HG02852 (cell line): ENCODE results near the gene SMAD6.
"Not testable (repeated sequence)": the region's sequence is repeated elsewhere in the genome, so short reads cannot be mapped to it uniquely, and the experiment has no call there.

Experiments used
- ATAC-seq: cut with Tn5 transposase; IDR thresholded peaks from one replicate; pipeline ENCODE4 v1.9.1; 2021; ENCODE audit warnings: mild to moderate bottlenecking, moderate library complexity; ENCODE audit not compliant: unreplicated experiment

Gene SMAD6

DNA sequence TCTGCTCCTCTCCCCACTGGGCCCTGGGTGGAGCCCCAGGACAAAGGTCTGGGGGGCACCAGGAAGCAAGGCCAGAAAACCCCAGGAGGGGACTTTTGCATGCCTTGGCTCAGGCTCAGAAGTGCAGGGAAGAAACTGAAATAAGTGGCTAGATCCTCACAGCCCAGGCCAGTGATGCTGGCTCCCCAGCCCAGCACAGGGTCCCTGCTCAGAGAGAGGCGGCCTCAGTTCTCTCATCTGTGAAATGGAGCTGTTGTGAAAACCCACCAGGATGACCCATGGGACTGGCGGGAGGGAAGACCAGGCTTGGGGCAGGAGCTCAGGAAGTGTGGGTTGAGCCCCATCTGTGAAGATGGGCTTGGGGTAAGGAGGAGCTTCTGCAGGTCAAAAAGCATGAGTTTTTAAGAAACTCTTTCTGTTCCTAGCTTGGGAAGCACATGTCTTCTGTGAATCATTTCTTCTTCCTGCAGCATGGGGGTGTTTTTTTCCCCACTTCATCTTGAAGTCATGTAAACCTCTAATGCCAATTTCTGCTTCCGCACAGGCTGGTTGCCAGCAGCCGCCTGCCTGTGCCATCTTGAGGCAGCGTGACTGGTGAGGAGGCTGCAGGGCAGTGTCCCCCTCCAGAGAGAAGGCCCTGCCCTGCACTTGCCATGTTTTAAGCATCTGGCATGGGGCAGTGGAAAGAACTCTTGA, 118.6 kb downstream of the SMAD6 start:
- no peak for ATAC-seq

DNA sequence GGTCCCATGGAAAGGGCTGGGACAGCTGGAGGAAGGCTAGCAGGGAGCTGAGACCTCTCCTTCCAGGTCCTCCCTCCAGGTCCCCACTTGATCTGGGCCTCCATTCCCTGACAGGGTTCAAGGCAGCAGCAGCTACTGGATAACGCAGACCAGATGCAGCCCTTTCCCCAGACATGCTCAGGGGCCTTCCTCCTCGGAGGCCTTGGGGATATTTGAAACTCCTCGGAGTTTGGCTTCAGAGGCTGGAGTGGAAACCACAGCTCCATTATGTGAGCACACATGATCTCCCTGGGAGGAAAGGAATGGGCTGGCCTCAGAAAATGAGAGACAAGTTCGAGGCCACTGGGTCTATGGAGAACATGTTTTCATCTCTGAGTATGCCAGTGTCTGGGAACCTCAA, 119.3 kb downstream of the SMAD6 start:
- no peak for ATAC-seq

DNA sequence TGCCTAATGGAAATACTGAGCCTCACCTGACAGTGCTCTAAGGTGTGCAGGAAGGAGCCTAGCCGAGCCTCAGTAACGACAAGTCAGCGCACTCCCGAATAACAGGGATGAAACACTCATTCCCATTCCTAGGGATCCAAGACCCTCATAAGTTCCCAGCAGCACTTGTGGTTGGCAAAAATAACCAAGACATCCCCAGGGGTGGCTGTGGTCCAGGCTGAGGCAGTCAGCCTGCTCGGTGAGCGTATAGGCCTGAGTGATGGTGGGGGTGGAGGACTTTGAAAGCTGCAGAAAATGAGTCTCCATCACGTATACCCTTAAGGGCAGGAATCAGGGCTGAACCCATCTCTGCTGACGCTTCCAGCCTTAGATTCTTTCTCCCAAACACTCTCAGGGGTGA, 120.1 kb downstream of the SMAD6 start:
- no peak for ATAC-seq

- ATAC-seq = no peak
These were observed 120.5 kb downstream of the SMAD6 start for GRCh38 chr15:66822576-66822975.

- ATAC-seq = no peak
These were observed 121.6 kb downstream of the SMAD6 start for GRCh38 chr15:66823601-66824000.

- no peak for ATAC-seq
These were observed 122.4 kb downstream of the SMAD6 start for GRCh38 chr15:66824424-66824823.

- no peak for ATAC-seq
These were observed 123.1 kb downstream of the SMAD6 start for GRCh38 chr15:66825139-66825538.

- no peak for ATAC-seq
These were observed 123.7 kb downstream of the SMAD6 start for GRCh38 chr15:66825731-66826130.

DNA sequence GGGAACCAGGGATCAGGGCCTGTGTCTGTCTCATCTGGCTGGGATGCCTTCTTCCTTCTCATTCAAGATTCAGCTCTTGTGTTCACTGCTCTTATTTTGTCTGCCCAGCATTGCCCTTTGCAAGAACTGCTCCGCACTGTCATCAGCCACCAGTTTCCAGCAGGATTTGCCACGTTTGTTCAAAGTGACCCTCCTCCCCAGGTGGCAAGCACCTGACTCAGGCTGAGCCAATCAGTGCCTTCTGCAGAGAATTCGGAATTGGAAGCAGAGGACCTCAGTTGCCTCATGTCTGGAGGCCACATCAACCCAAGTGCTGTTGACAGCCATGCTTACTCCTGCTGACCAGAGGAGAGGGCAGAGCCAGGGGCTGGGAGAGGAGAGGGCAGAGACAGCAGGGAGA, 124.5 kb downstream of the SMAD6 start:
- no peak for ATAC-seq

- no peak for ATAC-seq
These were observed 125.1 kb downstream of the SMAD6 start for GRCh38 chr15:66827039-66827697.

GRCh38 chr15:66827698-66828055, 125.6 kb downstream of the SMAD6 start:
- ATAC-seq = no peak

- not testable (repeated sequence) for ATAC-seq
These were observed 126.9 kb downstream of the SMAD6 start for GRCh38 chr15:66828817-66829541.

GRCh38 chr15:66829551-66830121, 127.6 kb downstream of the SMAD6 start:
- no peak for ATAC-seq

GRCh38 chr15:66830358-66830757, 128.3 kb downstream of the SMAD6 start:
- no peak for ATAC-seq

DNA sequence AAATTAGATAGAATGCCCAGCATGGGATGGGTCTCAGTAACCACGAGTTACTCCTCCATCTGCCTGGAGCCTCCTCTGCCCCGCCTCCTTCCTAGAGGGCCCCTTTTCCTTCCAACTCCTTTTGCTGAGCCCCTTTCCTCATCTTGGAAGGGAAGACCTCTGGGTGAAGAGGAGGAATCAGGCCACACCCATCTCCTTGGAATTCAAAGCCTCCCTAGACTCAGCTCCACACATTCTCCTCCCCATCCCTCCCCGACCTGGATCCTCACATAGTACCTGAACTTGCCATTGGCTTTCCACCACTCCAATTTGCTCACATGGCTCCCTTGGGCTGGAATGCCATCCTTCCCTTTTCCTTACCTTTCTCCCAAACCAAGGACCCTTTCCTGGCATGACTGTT, 128.8 kb downstream of the SMAD6 start:
- no peak for ATAC-seq

DNA sequence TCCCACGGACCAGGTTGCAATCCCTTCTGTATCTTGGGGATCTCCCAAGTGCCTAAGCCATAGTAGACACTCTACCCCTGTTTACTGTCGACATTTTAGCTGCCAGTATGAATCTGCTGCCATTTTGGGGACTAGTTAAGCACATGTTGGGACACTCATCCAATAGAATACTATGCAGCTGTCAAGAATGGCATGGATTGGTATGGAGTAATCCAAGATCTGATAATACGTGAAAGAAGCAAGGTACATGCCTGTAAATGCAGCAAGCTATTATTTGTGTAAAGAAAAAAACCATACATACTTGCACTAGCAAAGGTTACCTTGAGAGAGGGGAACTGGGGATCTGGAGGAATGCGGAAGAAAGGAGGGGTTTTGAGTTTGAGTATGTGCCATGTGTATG, 129.3 kb downstream of the SMAD6 start:
- ATAC-seq = no peak

DNA sequence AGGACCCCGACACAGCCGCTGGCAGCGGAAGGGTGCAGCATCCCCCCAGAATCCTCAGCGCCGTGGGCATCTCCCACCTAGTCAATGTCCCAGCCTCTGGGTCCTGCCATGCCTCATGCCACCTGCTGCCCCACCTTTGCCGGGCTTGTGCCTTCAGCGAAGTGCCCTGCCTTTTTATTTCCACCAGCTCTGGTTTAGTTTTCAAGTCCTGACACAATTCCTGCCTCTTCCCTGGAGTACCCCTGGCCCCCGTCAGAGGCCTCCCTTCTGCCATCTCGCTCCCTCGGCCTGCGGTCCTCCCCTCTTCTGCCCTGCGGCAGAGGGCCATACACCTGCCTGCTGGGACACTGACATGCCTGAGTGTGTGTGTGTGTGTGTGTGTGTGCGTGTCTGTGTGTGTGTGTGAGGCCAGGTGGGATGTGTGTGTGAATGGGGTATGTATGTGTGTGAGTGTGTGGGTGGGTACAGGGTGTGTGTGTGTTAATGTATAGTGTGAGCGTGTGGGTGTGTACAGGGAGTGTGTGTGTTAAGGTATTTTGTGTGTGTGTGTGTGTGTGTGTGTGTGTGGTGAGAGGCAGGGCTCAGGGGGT, 129.9 kb downstream of the SMAD6 start:
- no peak for ATAC-seq
